Spleen (tissue), 7 donors: Measurements from ENCODE around the gene JAM3.

Experiments used
- CTCF ChIP-seq, 11 experiments: fragments of 200-600 bp in 7 of 11; fragments of 450-650 bp in 4 of 11; sonication (generic) in 4 of 11; IDR thresholded peaks in 8 of 11; conservative IDR thresholded peaks in 3 of 11; 1 replicate in 7 of 11; 2 replicates in 4 of 11; pipeline versions ENCODE4 v1.4.0 to v1.8.0; 2016 to 2021; ENCODE audit warnings: antibody characterized with exemption in 11 of 11, inconsistent platforms in 4 of 11, mild to moderate bottlenecking in 1 of 11
- POLR2A ChIP-seq, 3 donors: fragments of 450-650 bp; IDR thresholded peaks; one replicate each; pipeline ENCODE4 v1.5.1; 2017; ENCODE audit warnings: antibody characterized with exemption in 3 of 3, mild to moderate bottlenecking in 1 of 3
- POLR2AphosphoS5 ChIP-seq, 3 donors: sonication (generic); formaldehyde crosslinking; IDR thresholded peaks; one replicate each; pipeline ENCODE4 v1.5.1; 2017; ENCODE audit warnings: antibody characterized with exemption in 3 of 3
- donor health status: DM: no; HTN: no; CAD: no; lungs with moderate emphysema.
- donor health status: DM: no; HTN: no; CAD: no.
- donor health status: DM: no; HTN: no; CAD: no.

DNA sequence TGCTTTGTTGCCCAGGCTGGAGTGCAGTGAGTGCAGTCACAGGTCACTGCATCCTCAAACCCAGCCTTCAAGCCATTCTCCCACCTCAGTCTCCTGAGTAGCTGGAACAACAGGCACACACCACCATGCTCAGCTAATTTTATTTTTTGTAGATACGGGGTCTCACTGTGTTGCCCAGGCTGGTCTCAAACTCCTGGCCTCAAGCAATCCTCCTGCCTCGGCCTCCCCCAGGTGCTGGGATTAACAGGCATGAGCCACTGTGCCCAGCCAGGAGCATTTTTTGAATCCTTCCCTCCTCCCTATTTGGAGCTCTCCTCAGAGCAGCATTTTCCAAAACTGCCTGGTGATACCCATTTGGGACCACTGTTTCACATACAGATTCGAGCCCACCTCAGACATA, 77.7 kb downstream of the JAM3 start:
- TF ChIP-seq CTCF (IDR thresholded peaks at IDR 0.05 in 8 of 11, conservative IDR thresholded peaks at IDR 0.05 in 3 of 11) (no peak), POLR2A (IDR thresholded peaks at IDR 0.05) (no peak), POLR2AphosphoS5 (IDR thresholded peaks at IDR 0.05) (no peak)
